NCI-H128 (cell line): ENCODE data around the gene SCUBE2.

ENCODE experiments used
- DNase-seq: peaks from one replicate; lab custom pipeline; 2025; ENCODE audit not compliant: unreplicated experiment; lab: John Stamatoyannopoulos, UW

SCUBE2 gene

DNA sequence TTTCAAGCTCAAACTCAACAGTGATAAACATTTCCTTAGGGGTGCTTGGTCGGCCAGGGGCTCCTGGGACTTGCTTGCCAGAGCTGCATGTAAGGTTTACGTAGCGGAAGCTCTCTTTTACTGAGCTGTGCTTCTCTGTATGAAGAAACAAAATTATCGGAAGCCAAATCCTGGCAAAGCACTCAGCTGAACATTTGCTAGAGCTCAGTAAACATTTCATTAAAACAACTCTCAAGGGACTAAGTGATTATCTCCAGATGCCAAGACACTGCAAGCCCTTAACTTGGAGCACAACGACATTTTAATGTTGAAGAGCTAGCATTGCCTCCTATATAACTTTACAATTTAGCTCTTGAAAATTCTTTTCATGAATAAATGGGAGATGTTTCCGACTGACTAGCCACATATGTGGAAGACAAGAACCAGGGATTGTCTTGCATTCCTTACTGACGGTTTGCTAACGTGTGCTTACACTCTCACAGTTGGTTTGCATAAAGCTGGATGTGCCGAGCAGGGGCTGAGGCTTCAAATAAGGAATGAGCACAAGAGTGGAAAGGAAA, 43.4 kb downstream of the SCUBE2 start:
- DNase-seq = peak; percentile 3

DNA sequence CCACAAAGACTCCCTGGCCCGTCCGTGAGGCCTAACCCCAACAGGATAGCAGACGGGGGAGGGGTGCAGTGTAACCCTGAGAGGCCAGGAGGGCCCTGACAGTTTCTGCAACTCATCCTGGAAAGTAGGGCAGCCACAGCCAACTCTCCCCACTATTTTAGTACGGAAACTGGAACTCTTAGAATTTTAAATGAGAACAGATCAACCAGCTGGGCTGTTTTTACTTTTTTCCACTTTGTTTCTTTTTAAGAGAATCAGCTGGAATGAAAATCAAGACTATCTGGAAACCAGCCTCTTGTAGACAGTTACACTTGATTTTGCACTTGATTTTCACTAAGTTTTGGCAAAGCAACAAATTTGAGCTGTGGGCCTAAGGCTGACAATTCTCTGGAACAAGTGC, 44.9 kb downstream of the SCUBE2 start:
- no peak for DNase-seq

DNA sequence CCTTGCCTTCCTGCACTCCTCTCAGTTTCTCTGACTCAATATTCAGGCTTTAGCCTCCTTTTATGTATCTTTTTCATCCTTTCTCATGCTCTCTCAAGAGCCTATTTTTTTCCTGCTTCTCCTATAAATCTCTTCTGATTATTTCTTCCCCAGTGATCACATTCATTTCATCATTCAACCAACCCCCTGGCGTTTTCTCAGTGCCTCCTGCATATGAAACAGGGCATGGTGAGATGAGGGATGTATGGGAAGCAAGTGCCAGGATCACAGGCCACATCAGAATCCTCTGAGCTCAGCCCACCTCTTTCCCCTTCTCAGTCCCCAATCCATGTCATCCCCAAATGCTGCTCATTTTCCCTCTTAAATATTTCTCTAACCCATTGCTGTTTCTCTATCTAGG, 48.9 kb downstream of the SCUBE2 start:
- DNase-seq = no peak

DNA sequence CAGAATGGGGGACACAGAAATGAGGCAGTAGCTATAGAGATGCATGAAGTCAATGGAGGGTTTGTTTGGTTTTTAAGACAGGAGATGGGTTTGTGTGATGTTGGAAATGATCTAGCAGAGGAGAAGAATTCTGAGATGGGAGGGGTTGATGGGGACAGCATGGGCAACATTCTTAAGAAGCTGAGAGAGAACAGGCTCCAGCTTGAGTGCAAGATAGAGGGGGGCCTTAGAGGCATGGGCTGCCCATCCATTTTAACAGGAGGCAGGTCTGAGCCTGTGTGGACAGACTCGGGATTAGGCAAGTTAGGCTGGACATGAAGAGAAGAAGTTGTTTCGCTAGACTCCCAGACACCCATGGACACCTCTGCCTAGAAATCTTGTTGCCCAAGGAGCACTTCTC, 49.7 kb downstream of the SCUBE2 start:
- DNase-seq = no peak

DNA sequence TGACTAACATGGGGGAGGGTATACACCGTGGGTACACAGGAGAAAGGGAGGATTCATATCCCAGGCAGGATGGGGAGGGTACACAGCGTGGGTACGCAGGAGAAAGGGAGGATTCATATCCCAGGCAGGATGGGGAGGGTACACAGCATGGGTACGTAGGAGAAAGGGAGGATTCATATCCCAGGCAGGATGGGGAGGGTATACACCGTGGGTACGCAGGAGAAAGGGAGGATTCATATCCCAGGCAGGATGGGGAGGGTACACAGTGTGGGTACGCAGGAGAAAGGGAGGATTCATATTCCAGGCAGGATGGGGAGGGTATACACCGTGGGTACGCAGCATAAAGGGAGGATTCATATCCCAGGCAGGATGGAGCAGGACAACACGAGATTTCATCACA, 51.0 kb downstream of the SCUBE2 start:
- DNase-seq = no peak

DNA sequence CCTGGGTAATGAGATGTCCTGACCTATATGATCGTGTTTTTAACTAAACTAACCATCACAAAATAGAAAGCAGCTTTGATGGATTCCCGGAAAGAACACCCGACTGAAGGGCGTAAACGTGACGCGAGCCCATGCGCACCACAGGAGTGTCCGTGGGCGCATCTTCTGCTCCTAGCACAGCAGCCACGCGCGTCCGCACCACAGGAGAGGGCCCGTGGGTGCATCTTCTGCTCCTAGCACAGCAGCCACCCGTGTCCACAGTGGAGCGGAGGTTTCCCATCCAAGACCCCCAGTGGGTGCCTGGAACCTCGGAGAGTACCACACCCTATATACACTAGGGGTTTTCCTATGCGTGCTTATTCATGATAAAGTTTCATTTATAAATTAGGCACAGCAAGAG, 51.5 kb downstream of the SCUBE2 start:
- DNase-seq = no peak

DNA sequence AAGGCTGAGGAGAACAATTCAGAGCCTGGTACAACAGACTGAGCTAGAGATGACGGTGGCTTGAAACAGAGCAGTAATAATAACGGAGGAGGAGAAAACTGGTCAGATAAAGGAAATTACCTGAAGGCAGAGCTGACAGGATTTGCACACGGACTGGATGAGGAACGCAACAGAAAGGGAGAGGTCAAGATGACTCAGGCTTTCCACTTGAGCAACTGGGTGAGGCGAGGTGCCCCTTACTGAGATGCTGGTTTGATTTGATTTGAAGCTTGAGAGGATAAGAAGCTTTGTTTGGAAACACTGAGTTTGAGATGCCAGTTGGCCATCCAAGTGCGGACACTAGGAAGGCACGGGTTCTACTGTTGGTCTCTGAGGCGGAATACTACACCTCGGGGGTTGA, 52.2 kb downstream of the SCUBE2 start:
- no peak for DNase-seq

DNA sequence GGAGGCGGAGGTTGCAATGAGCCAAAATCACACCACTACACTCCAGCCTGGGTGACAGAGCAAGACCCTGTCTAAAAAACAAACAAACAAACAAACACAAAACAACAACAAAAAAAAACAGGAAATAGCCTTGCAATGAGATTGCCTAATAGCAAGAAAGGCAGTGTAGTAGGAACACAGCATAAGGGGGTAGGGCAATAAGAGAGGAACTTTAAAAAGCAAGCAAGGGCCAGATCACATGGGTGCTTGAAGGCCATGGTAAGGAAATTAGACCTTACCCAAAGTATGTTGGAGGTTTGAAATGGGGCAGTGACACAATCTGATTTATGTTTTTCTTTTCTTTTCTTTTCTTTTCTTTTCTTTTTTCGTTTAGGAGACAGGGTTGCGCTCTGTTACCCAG, 52.9 kb downstream of the SCUBE2 start:
- no peak for DNase-seq

DNA sequence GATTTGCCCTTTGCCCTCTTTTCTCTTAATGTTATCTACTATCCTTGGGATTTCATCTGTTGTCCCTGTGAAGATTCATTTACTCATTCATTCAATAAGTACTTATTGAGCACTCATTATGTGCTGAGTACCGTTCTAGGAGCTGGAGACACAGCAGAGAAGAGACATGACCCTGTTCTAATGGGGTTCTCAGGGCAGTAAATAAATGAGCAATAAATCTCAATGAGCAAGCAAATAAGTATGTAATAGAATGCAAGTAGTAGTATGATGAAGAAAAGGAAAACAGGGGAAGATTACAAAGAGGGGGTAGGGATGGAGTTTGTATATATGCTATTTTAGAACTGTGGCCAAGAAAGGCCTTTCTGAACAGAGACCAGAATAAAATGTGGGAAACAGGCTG, 53.4 kb downstream of the SCUBE2 start:
- DNase-seq = no peak

DNA sequence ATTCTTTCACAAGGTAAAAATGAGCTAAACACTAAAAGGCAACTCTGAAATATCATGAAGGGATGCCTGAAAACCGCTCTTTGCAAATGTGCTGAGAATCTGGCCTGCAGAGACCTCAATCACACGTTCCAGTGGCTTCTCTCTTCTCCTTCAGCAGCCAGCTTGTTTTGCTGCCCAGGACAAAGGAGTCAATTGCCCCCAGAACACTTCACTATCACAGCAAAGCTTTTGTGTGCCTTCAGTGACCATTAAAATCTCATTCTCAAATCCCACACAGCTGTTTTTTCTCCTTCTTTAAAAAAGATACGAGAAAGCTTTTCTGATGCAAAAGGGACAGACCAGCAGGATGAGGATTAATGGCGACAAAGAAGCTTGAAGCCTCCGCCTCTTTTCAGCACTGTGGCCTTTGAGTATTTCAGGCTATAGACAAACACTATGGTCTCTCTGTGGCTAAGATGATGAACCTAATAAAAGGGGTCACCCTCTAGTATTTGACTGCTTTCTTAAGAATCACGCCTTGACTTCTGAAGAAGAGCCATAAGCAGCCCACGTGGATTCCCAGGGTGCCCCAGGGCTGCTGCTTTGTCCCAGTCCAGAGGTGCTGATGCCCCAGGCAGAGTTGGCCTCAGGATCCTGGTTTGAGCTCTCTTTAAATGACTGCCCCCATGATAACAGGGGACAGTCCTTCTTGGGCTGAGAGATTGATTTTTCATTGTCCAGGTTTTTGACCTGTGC, 54.2 kb downstream of the SCUBE2 start:
- no peak for DNase-seq

DNA sequence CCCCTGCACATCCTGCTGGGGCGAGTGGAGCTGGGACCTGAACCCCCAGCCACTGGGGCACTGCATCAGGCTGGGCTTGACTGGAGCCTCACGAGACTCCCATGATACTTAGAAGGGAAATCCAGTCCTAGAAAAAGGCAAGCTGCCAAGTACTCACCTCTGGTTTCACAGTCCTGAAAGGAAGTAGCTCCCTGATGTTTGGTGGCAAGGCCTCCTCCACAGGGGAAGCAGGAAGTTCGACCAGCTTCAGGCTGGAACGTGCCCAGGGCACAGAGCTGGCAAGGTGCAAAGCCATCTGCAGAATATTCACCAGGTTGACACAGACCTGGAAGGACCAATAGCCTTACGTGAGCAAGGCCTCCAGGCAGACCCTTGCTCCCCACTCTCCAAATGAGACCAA, 60.8 kb downstream of the SCUBE2 start:
- DNase-seq = no peak

DNA sequence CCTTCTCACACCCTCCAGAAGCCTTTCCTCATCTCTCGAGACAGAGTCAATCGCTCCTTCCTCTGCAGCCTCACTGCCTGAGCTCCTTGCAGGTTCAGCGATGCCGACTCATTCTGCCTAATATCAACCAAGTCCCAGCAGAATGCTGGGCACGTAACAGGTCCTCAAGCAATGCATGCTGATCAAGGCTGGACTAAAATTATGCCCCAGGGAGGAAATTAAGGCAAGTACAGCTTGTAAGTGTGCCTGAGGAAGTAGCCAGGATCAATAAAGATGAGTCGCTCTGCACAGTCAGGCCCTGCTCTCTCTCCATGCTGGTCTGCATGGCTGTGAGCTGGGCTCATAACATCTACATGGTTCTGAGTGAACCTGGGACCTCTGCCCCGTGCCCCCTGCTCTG, 62.0 kb downstream of the SCUBE2 start:
- no peak for DNase-seq

DNA sequence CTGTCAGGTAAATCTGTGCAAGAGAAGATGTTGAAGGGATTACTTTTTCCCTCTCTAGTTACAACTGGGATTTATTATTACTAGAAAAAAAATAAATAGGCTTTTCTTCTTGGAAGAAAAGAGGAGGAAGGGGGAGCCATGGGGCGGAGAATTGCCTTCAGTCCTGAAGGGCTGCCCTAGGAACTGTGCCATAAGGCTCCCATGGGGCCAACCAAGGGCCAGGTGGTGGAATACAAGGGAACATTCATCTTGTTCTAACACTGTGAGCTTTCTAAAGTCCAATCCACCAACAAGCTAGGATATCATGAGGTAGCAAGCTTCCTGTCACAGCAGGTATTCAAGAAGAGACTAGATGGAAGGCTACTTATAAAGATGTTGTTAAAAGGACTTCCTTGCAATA, 62.8 kb downstream of the SCUBE2 start:
- DNase-seq = no peak

DNA sequence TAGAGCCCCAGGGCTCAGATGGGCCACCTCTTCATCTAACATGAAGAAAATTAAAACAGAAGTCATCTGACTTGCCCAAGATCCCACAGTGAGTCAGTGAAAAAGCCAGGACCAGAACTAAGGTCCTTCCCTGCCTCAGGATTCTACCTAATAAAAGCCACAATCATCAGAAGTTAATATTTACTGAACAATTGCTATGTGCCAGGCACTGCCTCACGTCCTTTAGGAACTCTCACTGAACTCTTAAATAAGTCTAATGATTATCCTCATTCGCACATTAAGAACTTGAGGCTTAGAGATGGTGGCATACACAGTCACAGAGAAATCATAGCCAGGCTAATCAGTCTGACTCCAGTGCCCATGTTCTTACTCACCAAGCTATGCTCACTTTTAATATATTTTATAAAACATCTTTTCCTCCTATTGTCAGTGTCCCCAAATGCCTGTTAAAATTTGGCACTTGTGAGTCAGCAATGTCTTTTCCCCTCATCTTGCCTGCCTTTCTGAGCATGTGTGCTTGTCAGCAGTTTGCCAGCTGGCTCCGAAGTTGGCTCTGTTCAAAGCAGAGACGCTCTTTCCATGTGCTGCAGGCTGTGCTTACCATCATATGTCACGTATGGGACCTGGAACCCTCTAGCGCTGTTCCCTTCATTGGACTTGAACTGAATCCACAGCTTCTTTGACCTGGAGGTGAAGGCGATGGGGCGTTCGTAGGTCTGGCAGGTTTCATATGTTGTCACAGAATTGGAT, 66.1 kb downstream of the SCUBE2 start:
- no peak for DNase-seq

DNA sequence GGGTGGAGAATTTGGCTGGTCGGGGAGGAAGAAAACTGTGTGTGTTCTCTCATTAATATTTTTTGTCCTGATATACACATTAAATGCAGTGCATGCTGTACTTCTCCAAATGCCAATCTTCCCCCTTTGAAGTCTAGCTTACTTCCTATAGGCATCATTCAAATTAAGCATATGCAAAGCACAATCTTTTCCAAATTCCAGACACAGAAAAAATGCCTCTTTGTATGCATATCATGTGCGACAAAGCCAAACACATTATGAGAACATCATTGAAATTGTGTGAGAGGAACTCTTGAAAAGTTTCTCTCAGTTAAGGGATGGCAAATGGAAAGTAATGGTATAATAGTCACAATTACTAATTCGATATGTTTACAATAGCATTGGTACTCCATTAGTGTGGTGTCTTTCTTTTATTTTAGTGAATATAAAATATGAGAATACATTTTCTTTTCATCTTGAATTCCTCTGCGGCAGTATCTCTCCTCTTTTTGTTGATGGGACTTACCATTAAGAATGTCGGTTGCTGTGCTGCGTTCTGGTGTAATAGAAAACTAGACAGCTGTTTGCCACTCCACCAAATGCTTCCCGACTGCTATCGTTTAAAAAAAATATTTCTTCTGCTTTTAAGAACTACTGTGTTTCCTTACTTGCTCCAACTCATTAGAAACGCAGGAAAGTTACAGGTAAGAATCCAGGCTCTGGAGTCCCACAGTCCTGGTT, 68.3 kb downstream of the SCUBE2 start:
- DNase-seq = no peak

DNA sequence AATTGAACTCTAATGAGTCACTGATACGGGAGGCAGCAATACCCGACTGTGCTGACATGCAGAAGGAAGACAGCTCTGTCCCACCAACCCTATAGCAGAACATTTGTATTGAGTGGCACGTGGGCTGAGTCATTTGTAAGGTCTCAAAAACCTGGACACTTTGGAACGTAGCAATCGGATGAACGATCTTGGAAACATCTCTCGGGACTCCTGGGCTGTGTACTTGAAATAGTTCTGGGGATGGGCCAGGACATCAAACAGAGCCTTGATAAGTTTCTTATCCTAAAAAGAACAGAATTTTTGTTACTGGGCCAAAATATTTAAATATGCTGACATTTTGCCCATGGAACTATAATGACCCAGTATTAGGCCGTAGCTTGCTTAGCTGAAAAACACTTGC, 70.5 kb downstream of the SCUBE2 start:
- DNase-seq = no peak

DNA sequence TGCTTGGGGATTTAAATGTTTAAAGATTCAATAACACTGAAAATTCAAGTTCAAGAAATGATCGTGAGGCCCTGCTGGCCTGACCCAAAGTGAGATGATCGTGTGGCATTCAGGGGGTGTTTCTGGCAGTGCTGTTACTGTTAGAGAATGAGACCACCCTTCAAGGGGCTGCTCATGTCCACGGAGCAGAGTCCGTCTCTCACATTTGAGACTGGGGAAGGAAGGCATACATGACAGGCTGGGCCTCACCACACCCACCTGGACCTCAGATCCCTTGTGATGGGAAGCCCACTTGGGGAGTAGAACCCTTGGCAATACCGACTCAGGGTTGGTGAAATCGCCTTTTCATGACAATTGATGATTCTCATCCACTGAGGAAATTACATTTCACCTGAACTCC, 71.5 kb downstream of the SCUBE2 start:
- DNase-seq = no peak

DNA sequence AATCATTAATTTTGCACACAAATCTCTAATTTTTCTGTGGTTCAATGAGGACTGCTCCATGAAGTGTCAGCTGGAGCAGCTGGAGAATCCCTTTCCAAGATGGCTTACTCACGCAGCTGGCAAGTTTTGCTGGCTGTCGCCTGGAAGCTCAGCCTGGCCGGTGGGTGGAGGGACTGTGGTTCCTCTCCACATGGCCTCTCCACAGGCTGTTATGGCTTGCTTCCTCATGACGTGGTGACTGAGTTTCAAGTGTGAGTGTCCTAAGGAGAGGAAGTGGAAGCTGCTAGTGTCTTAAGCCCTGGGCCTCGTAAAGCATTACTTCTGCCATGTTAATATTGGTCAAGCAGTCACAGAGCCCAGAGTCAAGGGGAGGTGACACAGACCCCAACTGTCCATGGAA, 73.6 kb downstream of the SCUBE2 start:
- DNase-seq = no peak

DNA sequence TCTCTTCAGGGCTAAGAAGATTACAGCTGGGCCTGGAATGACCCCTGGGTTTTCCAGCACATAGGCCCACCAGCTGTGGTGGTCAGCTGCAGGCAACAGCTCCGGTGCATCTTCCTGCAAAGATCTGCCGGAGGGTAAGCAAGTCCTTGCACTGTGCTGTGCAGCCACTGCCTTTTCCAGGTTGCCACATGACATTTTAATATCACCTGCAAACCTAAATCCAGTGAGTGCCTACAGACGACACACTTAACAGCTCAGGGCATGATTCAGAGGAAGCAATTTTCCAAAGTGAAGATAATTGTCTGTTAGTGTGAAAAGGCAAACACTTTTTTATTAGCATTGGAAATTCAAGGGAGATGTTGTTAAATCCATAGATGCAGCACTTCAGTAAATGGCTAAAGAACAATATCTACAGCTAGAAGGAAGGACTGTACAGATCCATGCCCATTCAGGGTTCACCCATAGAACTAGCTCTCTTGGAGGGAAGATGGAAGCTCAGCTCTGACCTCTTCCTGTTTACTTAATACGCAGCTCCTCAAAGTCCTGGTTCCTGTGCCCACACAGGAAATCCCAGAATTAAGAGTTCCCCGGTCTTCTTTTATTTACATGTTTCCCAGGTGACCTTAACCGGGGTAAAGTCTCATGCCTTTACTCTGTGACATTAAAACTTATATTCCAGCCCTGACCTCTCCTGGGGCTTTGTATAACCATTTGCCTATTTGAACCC, 74.3 kb downstream of the SCUBE2 start:
- DNase-seq = no peak

DNA sequence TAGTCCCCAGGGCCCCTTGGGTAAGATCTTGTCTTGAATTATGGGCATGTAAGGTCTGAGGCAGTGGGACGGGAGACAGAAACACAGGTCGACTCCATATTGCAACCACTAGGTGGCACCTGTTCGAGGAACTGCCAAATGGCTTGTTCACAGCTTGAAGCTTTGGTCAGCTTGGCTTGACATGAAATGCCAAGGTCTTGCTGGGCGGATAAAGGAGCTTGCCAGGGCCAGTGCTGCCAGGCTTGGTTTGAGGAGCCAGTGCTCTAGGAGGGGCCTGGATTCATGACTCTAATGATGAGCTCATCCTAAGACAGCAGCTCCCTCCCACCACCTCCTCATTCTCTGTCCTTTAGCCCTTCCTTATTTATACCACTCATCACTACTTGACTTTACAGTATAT, 75.7 kb downstream of the SCUBE2 start:
- peak; percentile 31 for DNase-seq

DNA sequence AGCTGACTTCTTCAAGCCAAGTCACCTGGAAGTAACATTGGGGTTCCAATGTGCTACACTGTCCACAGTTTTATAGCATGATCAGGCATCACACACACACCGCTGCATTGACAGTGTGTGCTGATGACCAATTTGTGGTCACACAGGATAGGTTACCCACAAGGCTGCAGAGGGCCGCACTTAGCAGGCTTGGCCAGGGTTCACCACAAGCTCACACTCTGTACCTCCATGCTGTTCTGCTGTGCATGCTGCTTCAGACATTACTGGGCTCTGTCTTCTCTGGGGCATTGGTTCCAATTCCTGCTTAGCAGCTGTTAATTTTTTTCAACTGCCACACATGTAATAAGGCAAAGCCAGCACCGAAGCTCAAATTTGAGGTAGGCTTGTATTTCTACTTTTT, 76.6 kb downstream of the SCUBE2 start:
- DNase-seq = no peak
